Measurements from ENCODE around the gene NEUROD2.

NEUROD2 gene

DNA sequence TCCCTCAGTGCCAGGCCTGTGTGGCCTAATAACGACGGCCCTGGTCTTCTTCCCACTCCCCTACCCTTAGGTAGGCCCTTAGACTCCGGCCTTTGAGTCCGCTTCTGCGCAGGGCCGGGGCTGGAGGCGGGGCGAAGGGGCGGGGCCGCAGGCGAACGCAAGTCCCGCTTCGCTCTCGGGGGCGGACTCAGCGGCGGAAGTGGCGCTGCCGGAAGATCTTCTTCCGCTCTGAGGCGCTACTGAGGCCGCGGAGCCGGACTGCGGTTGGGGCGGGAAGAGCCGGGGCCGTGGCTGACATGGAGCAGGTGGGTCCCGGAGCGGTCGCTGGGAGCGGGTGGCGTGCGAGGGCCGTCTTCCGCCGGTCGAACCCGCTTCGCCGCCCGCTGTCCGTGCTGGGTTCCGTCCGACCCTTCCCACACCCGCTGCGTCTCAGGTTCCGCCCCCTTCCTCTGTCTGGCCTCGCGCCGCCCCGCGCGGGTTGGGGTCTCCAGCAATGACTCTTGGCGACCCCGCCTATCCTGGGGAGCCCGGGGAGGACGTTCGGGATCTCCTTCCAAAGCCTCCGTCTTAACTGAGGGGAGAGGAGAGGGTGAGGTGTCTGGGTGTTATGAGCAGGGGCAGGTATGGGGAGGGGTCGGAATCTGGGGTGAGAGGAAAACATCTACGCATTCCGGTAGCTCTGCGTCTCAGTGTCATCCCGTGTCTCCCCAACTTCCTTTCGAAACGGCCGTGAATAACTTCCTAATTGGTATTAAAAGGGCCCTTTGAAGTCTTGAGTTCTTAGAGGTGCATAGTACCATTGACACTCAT, 29.4 kb upstream of the NEUROD2 start, which contains the start of gene STARD3 (continued):
- TF ChIP-seq ZBTB1 (tag by site-specific recombination; IDR thresholded peaks at IDR 0.05) (no peak), ZNF629 (tag by site-specific recombination; IDR thresholded peaks at IDR 0.05) (peak; percentile 71), SP2 (tag by site-specific recombination; IDR thresholded peaks at IDR 0.05) (peak; percentile 96), ZNF707 (tag by site-specific recombination; IDR thresholded peaks at IDR 0.05) (no peak), BCL11A (tag by site-specific recombination; IDR thresholded peaks at IDR 0.05; ENCODE audit: low read depth) (no peak), ZNF266 (tag by site-specific recombination; IDR thresholded peaks at IDR 0.05; ENCODE audit: low read depth) (no peak), ZNF843 (tag by site-specific recombination; IDR thresholded peaks at IDR 0.05) (peak; percentile 58; the same call in 1 of the 2 replicates), ZNF335 (tag by site-specific recombination; conservative IDR thresholded peaks at IDR 0.05) (peak; percentile 71), KLF8 (tag by site-specific recombination; IDR thresholded peaks at IDR 0.05) (peak; percentile 81), ZNF785 (tag by site-specific recombination; IDR thresholded peaks at IDR 0.05) (no peak), ZNF324 (tag by site-specific recombination; IDR thresholded peaks at IDR 0.05) (no peak), ZNF571 (tag by site-specific recombination; IDR thresholded peaks at IDR 0.05) (no peak), MYNN (tag by site-specific recombination; IDR thresholded peaks at IDR 0.05; ENCODE audit: borderline replicate concordance) (no peak), FEZF1 (tag by site-specific recombination; IDR thresholded peaks at IDR 0.05) (no peak), MZF1 (tag by site-specific recombination; IDR thresholded peaks at IDR 0.05; ENCODE audit: borderline replicate concordance) (no peak), GLI2 (tag by site-specific recombination; IDR thresholded peaks at IDR 0.05; ENCODE audit: borderline replicate concordance, low read depth) (no peak), ZNF549 (tag by site-specific recombination; IDR thresholded peaks at IDR 0.05) (no peak), ZNF292 (tag by site-specific recombination; IDR thresholded peaks at IDR 0.05; ENCODE audit: borderline replicate concordance, low read depth) (no peak), SETDB1 (IDR thresholded peaks at IDR 0.05; ENCODE audit: insufficient read length, low read length) (no peak), ZNF211 (tag by site-specific recombination; IDR thresholded peaks at IDR 0.05; ENCODE audit: low read depth) (no peak), ZNF223 (tag by site-specific recombination; IDR thresholded peaks at IDR 0.05) (no peak), ZNF138 (tag by site-specific recombination; IDR thresholded peaks at IDR 0.05; ENCODE audit: borderline replicate concordance) (no peak), HOXD13 (CRISPR knock-in tag; IDR thresholded peaks at IDR 0.05; ENCODE audit: borderline replicate concordance) (no peak), ZNF2 (tag by site-specific recombination; IDR thresholded peaks at IDR 0.05) (peak; percentile 75)
- TF ChIP-seq, protein P1, sequence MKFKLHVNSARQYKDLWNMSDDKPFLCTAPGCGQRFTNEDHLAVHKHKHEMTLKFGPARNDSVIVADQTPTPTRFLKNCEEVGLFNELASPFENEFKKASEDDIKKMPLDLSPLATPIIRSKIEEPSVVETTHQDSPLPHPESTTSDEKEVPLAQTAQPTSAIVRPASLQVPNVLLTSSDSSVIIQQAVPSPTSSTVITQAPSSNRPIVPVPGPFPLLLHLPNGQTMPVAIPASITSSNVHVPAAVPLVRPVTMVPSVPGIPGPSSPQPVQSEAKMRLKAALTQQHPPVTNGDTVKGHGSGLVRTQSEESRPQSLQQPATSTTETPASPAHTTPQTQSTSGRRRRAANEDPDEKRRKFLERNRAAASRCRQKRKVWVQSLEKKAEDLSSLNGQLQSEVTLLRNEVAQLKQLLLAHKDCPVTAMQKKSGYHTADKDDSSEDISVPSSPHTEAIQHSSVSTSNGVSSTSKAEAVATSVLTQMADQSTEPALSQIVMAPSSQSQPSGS (tag by site-specific recombination; IDR thresholded peaks at IDR 0.05; ENCODE audit: low read depth) = no peak
- TF ChIP-seq, protein P2, sequence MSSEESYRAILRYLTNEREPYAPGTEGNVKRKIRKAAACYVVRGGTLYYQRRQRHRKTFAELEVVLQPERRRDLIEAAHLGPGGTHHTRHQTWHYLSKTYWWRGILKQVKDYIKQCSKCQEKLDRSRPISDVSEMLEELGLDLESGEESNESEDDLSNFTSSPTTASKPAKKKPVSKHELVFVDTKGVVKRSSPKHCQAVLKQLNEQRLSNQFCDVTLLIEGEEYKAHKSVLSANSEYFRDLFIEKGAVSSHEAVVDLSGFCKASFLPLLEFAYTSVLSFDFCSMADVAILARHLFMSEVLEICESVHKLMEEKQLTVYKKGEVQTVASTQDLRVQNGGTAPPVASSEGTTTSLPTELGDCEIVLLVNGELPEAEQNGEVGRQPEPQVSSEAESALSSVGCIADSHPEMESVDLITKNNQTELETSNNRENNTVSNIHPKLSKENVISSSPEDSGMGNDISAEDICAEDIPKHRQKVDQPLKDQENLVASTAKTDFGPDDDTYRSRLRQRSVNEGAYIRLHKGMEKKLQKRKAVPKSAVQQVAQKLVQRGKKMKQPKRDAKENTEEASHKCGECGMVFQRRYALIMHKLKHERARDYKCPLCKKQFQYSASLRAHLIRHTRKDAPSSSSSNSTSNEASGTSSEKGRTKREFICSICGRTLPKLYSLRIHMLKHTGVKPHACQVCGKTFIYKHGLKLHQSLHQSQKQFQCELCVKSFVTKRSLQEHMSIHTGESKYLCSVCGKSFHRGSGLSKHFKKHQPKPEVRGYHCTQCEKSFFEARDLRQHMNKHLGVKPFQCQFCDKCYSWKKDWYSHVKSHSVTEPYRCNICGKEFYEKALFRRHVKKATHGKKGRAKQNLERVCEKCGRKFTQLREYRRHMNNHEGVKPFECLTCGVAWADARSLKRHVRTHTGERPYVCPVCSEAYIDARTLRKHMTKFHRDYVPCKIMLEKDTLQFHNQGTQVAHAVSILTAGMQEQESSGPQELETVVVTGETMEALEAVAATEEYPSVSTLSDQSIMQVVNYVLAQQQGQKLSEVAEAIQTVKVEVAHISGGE (tag by site-specific recombination; conservative IDR thresholded peaks at IDR 0.05; ENCODE audit: low read depth) = peak; percentile 99
- TF ChIP-seq, protein P3, sequence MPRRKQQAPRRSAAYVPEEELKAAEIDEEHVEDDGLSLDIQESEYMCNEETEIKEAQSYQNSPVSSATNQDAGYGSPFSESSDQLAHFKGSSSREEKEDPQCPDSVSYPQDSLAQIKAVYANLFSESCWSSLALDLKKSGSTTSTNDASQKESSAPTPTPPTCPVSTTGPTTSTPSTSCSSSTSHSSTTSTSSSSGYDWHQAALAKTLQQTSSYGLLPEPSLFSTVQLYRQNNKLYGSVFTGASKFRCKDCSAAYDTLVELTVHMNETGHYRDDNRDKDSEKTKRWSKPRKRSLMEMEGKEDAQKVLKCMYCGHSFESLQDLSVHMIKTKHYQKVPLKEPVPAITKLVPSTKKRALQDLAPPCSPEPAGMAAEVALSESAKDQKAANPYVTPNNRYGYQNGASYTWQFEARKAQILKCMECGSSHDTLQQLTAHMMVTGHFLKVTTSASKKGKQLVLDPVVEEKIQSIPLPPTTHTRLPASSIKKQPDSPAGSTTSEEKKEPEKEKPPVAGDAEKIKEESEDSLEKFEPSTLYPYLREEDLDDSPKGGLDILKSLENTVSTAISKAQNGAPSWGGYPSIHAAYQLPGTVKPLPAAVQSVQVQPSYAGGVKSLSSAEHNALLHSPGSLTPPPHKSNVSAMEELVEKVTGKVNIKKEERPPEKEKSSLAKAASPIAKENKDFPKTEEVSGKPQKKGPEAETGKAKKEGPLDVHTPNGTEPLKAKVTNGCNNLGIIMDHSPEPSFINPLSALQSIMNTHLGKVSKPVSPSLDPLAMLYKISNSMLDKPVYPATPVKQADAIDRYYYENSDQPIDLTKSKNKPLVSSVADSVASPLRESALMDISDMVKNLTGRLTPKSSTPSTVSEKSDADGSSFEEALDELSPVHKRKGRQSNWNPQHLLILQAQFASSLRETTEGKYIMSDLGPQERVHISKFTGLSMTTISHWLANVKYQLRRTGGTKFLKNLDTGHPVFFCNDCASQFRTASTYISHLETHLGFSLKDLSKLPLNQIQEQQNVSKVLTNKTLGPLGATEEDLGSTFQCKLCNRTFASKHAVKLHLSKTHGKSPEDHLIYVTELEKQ (tag by site-specific recombination; IDR thresholded peaks at IDR 0.05; ENCODE audit: borderline replicate concordance) = no peak
- TF ChIP-seq, protein P4, sequence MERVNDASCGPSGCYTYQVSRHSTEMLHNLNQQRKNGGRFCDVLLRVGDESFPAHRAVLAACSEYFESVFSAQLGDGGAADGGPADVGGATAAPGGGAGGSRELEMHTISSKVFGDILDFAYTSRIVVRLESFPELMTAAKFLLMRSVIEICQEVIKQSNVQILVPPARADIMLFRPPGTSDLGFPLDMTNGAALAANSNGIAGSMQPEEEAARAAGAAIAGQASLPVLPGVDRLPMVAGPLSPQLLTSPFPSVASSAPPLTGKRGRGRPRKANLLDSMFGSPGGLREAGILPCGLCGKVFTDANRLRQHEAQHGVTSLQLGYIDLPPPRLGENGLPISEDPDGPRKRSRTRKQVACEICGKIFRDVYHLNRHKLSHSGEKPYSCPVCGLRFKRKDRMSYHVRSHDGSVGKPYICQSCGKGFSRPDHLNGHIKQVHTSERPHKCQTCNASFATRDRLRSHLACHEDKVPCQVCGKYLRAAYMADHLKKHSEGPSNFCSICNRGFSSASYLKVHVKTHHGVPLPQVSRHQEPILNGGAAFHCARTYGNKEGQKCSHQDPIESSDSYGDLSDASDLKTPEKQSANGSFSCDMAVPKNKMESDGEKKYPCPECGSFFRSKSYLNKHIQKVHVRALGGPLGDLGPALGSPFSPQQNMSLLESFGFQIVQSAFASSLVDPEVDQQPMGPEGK (tag by site-specific recombination; IDR thresholded peaks at IDR 0.05) = peak; percentile 85
- TF ChIP-seq, protein P5, sequence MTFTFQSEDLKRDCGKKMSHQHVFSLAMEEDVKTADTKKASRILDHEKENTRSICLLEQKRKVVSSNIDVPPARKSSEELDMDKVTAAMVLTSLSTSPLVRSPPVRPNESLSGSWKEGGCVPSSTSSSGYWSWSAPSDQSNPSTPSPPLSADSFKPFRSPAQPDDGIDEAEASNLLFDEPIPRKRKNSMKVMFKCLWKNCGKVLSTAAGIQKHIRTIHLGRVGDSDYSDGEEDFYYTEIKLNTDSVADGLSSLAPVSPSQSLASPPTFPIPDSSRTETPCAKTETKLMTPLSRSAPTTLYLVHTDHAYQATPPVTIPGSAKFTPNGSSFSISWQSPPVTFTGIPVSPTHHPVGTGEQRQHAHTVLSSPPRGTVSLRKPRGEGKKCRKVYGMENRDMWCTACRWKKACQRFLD (tag by site-specific recombination; IDR thresholded peaks at IDR 0.05) = no peak

All from HEK293 (cell line).